GM19467 (cell line): Measurements from ENCODE around the gene KEAP1.
"Not testable (repeated sequence)": the region's sequence is repeated elsewhere in the genome, so short reads cannot be mapped to it uniquely, and the experiment has no call there.

ENCODE experiments used
- ATAC-seq: cut with Tn5 transposase; IDR thresholded peaks from one replicate; pipeline ENCODE4 v1.9.1; 2021; ENCODE audit warnings: mild to moderate bottlenecking, moderate library complexity; ENCODE audit not compliant: unreplicated experiment

Gene KEAP1

DNA sequence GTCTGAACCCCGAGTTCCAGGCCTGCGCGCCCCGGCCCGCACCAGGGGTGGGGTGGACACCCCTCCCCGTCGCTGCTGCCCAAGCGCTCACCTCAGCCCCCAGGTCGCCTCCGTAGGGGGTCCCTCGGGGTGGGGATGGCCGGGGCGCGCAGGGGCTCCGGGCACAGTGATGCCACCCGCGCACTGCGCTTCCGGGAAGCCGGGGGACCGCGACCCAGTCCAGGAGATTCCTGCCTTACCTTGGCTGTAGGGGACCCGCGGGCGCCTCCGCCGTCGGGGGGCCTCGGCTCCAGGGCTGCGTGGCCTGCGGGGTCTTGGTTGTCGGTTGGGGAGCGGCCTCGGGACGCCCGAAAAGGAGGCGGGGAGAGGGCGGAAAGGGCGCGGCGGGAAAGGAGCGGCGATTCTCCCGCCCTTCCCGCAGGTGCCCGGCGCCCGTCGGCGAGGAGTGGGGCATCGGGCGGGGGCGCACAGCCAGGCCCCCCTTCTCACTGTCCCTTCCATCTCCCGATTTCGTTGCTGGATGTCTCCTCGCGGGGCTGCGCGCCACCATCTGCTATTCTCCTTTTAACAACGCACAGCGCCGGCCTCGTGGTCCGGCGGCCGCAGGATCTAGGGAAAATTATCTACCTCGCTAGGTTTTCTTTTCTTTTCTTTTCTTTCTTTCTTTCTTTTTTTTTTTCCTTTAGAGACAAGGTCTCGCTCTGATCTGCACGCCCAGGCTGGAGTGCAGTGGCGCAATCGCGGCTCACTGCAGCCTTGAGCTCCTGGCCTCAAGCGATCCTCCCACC is at the start of gene KEAP1:
Gene KEAP1, minus strand, starts transcription at position 355 of the 788 bp plus-strand sequence. CDS start 3,323 bp downstream, outside the sequence.
- ATAC-seq, result no peak

DNA sequence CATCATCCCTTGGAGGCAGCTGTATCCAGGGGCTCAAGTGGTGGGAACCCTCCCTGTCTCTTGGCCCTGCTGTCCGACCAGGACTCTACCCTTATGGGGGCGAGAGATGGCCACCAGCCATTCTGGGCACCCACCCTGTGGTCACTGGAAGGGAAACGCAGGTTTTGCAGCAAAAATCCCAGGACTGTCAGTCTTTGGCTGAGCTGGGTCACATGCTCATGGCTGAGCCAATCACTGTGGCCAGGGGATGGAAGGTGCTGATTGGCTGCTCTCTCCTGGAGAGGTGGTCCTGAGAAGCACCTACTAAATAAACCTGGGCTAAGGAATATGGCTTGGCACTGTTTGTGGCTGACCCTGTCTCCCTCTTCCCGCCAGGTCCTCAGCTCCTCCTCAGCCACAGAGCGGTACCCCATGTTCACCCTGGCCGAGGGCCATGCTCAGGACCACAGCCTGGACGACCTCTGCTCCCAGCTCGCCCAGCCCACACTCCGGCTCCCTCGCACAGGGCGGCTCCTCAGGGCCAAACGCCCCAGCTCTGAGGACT is 49.4 kb upstream of the KEAP1 start:
- ATAC-seq, result no peak

DNA sequence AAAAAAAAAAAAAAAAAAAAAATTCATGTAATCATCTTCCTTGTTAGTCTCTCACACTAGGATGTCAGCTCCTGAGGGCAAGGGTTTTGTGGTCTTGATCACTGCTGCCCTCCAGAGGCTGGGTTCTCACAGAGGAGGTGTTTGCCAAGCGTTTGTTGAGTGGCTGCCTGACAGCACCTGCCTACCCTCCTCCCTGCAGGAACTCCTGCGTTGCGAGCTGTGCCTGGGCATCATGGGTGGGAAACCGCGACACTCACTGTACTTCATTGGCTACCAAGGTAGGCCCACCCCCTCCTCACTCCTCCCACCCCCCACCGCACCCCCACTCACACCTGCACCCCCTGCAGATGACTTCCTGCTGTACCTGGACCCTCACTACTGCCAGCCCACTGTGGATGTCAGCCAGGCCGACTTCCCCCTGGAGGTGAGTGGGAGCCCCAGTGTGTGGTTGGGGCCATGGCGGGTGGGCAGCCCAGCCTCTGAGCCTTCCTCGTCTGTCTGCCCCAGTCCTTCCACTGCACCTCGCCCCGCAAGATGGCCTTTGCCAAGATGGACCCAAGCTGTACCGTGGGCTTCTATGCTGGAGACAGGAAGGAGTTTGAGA is 48.6 kb upstream of the KEAP1 start:
- ATAC-seq, result no peak

DNA sequence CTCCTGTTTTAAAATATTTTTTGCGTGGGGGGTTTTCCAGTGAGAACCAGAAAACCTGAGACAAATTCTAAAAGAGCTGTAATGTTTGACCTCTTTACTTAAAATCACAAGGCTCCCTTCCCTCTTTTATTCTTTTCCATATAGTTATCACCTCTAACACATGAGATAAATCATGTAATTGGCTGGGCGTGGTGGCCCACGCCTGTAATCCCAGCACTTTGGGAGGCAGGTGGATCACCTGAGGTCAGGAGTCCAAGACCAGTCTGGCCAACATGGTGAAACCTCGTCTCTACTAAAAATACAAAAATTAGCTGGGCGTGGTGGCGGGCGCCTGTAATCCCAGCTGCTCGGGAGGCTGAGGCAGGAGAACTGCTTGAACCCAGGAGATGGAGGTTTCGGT is 47.9 kb upstream of the KEAP1 start:
- ATAC-seq, result not testable (repeated sequence)

DNA sequence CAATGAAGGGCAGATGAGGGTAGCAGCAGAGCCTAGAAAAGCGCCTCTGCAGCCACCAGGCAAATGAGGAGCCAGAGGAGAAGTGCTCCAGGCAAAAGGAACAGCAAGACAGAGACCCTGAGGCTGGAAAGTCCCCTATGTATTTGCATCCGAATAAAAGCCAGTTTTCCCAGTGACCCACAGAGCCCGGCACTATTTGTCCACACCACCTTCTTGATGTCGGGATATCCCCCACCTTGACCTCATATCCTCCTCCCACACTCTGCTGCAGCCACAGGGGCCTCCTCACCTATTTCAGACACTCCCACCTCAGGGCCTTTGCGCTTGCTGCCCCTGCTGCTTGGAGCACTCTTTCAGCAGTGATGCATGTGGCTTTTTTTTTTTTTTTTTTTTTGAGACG is 47.2 kb upstream of the KEAP1 start:
- ATAC-seq, result no peak

DNA sequence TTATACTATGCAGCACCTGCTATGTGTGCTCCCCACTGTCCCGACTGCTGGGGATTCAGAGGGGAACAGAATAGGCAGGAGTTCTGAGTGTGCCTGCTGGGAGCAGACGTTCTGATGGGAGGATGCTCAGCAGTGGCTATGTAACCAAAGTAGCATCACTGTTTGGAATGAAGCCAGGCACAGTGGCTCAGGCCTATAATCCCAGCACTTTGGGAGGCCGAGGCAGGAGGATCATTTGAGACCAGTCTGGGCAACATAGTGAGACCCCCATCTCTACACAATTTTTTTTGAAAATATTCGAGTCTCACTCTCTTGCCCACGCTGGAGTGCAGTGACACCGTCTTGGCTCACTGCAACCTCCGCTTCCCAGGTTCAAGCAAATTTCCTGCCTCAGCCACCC is 46.6 kb upstream of the KEAP1 start:
- ATAC-seq, result no peak

DNA sequence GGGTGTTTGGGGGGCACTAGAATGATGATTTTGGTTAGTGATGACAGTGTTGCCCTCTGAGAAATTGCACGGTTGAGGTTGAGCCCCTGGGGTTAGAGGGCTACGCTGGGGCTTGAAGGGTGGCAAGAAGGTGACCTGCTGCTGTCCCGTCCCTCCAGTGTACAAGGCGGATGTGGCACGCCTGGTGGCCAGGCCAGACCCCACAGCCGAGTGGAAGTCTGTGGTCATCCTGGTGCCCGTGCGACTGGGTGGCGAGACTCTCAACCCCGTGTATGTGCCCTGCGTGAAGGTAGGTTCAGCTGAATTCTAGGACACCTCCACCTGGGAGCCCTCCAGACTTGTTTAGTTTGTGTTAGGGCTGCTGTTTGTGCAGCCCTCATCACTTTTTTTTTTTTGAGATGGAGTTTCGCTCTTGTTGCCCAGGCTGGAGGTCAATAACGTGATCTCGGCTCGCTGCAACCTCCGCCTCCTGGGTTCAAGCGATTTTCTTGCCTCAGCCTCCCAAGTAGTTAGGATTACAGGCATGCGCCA is 45.7 kb upstream of the KEAP1 start:
- no peak for ATAC-seq

DNA sequence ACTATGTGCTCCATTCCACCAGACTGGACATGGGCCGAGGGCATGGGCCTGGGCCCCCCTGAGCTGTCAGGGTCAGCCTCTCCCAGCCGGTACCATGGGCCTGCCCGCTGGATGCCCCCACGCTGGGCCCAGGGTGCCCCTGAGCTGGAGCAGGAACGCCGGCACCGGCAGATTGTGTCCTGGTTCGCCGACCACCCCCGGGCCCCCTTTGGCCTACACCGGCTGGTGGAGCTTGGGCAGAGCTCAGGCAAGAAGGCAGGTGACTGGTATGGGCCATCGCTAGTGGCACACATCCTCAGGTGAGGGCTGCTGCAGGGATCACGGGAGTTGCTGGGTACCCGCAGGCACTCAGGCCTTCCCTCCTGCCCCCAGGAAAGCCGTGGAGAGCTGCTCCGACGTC is 43.7 kb upstream of the KEAP1 start:
- no peak for ATAC-seq

DNA sequence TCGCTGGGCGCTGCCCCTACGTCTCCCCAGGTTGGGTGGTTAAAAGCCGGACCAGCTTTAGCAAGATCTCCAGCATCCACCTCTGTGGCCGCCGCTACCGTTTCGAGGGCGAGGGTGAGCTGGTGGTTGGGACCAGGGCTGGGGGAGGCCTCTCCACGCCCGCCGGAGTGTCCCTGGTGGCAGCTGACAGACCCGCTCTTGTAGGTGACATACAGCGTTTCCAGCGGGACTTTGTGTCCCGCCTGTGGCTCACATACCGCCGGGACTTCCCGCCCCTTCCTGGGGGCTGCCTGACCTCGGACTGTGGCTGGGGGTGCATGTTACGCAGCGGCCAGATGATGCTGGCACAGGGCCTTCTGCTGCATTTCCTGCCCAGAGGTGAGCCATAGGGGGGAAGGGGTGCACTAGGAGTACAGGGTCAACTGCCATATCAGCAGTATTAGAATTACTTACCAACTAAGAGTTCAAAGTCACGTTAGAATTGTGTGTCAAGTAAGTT is 41.6 kb upstream of the KEAP1 start:
- ATAC-seq, result no peak

DNA sequence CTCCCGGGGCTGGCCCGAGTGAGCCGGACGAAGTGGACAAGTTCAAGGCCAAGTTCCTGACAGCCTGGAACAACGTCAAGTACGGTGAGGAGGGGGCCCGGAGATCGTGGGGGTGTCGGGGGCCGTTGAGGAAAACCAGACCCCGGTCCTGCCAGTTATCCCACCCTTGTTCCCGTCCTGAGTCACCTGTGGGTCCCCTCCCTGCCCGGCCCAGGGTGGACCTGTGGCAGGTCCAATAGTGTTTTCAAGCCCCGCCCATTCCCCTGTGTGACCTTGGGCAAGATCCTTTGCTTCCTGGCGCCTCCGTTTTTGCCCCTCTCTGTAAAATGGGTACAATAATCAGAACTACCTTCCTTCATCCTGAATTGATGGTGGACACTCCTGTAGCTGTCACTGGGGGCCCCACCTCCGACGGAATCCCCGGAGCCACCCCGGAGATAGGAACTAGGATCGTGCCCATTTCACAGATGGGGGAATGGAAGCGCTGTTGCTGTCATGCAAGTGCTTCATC is 41.1 kb upstream of the KEAP1 start:
- ATAC-seq, result no peak

DNA sequence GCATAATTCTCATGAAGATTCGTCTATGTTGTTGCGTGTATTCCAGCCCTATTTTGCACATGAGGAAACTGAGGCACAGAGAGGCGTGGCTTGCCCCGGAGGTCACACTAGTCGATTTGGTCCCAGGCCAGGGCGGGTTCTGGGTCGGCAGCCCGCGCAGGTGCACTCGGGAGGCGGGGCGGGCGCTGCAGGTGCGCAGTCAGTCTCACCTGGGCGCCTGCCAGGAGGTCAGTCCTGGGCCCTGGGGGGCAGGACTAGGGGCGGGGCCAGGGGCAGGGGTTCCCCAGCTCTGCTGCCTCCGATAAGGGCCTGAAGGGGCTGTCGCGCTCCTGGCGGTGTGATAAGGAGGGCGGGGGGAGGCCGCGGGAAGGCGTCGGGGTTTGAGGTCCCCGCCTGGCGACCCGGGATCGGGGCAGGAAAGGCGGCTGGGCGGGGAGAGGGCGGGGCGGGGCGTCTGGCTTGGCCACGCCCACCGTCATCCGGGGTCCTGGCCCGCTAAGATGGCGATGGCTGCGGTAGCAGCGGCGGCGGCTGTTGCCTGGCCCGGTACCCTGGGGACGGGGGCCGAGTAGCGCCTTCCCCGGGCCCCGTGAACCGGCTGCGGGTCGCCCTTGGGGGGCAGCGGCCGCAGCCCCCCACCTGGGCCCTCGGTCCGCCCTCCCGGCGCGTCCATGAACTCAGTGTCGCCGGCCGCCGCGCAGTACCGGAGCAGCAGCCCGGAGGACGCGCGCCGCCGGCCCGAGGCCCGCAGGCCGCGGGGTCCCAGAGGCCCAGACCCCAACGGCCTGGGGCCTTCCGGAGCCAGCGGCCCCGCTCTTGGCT is 40.5 kb upstream of the KEAP1 start, which contains the start of gene ATG4D:
Gene ATG4D, plus strand, starts transcription at position 485 of the 822 bp plus-strand sequence. Its CDS starts 187 bp downstream, at position 672.
- no peak for ATAC-seq

DNA sequence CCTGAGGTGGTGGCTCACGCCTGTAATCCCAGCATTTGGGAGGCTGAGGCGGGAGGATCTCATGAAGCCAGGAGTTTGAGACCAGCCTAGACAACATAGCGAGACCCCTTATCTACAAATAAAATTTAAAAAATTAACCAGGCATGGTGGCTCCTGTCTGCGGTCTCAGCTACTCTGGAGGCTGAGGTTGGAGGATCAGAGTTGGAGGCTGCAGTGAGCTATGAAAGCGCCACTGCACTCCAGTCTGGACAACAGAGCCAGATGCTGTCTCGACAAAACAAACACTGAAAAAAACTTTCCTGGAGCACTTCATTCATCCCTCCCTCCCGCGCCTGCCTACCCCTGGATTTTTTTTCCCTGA is 39.9 kb upstream of the KEAP1 start:
- no peak for ATAC-seq

DNA sequence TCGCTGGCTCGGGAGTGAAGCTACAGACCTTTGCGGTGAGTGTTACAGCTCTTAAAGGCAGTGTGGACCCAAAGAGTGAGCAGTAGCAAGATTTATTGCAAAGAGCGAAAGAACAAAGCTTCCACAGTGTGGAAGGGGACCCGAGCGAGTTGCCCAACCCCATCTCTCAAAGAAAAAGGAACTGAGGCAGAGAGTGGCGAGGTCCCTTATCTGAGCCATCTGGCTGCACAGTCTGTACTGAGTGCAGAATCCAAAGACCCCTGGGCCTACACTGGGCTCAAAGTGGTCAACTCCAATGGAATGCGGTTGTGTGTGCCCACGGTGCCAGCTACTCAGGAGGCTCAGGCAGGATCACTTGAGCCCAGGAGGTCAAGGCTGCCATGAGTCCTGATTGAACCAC is 35.9 kb upstream of the KEAP1 start:
- ATAC-seq, result not testable (repeated sequence)

DNA sequence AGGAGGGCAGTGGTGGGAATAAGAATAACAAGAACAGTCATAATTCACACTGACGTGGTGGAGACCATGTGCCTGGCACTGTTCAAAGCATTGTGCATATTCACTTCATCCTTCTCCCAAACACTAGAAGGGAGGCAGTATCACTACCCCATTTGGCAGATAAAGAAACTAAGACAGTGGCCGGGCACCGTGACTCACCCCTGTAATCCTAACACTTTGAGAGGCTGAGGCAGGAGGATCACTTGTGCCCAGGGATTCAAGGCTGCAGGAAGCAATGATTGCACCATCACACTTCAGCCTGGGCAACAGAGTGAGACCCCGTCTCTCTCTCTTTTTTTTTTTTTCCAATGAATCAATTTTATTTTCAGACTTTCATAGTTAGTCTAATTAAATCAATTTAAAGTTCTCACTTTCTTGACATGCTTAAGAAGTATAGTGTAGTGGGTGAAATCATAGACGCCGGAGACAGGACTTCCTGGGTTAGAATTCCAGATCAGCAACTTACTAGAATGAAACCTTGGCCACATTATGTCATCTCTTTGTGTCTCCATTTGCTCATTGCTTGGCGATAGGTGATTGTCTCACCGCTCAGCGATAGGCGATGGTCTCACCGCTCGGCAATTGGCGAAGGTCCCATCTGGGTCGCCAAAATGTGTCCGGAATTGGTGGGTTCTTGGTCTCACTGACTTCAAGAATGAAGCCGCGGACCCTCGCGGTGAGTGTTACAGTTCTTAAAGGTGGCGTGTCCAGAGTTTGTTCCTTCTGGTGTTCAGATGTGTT is 35.2 kb upstream of the KEAP1 start:
- ATAC-seq, result no peak

DNA sequence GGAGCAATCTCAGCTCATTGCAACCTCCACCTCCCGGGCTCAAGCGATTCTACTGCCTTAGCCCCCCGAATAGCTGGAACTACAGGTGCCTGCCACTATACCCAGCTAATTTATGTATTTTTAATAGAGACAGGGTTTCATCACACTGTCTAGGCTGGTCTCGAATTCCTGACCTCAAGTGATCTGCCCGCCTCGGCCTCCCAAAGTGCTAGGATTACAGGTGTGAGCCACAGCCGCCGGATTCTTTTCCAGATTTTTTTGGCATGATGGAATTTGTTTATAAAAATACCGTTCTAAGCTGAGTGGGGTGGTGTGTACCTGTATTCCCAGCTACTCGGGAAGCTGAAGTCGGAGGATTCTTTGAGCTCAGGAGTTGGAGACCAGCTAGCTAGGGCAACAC is 34.5 kb upstream of the KEAP1 start:
- ATAC-seq, result no peak

DNA sequence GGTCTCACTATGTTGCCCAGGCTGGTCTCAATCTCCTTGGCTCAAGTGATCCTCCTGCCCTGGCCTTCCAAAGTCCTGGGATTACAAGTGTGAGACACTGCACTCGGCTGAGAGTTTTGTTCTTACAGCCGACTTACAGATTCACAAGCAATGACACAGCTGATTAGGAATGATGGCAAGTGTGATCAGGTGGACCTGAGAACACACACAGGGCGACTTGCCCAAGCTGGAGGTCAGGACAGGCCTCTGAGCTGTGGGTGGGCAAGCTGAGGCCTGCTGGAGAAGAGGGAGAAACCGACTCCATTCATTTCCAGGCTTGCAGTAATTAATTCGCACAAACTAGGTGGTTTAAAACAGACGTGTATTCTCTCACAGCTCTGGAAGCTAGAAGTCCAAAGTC is 32.5 kb upstream of the KEAP1 start:
- ATAC-seq, result no peak

DNA sequence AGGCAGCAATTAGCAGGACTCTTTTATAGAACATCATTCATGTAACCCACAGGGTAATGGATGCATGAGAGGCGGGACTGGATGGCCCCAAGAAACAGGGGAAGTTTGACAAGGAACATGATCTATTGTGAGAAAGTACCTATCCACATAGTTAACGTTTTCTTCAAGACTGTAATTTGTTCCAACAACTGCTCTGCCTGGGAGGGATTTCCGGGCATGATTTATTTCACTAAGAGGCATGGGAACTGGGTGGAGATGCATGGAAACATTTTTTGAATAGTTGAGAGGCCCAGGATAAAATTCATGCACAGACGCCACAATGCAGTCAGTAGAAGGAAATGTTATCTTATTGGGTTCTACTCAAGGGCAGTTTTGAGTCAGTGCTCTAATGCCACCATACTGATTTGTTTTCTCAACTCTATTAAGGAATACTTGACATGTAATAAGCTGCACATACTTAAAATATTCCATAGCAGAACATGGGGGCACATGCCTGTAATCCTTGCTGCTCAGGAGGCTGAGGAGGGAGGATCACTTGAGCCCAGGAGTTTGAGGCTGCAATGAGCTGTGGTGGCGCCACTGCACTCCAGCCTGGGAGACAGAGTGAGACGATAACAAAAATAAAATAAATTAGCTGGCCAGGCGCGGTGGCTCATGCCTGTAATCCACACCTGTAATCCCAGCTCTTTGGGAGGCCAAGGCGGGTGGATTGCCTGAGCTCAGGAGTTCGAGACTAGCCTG is 30.7 kb upstream of the KEAP1 start:
- no peak for ATAC-seq

DNA sequence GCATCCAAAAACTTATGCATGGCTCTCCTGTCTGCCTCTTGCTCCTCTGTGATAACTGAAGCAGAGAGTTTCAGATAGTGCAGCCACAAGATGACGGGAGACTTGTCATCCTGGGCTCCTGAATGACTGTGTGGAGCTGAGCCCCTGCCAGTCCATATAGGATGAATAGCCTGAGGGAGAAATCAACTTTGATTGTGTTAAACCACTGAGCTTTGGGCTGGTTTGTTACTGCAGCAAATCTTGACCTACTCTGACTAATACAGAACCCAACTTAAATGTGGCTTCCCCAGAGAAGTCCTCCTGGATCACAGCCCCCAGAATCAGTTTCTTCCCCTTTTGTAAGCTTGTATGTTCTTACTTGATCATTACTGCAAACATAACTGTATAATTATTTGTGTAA is 29.3 kb upstream of the KEAP1 start:
- no peak for ATAC-seq

DNA sequence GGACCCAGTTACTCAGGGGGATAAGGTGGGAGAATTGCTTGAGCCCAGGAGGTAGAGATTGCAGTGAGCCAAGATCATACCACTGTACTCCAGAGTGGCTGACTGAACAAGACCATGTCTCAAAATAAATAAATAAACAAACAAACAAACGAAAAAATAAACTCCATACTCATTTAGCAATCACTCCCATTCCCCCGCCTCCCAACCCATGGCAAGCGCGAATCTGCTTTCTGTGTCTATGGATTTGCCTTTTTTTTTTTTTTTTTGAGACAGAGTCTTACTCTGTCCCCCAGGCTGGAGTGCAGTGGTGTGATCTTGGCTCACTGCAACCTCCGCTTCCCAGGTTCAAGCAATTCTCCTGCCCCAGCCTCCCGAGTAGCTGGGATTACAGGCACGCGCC is 23.7 kb upstream of the KEAP1 start:
- not testable (repeated sequence) for ATAC-seq
